Measurements from ENCODE around the gene SGCD.

The SGCD gene

DNA sequence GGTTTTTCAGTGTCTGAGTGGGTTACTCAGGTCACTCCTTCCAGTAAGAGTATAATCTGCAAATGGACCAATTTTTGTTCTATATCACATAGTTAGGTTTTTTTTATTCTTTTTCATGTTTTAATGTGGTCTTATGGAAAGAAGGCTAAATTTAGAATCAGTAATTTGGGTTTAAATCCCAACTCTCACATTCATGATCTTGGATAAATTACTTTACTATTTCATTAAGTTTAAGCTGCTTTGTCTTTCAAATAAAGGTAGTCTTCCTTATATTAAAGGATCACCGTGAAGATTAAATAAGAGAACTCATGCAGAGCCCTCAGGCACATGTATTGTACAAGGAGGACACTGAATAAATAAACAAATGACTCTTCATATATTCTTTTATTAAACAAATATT is 234.7 kb downstream of the SGCD start:
- Histone ChIP-seq H3K9me3 (ENCODE audit: severe bottlenecking) (no peaks in the 10 kb centered on the region), H3K4me3 (ENCODE audit: severe bottlenecking) (no peak overlapping the region), H3K27ac (ENCODE audit: poor library complexity, severe bottlenecking) (no peak overlapping the region), H3K4me1 (ENCODE audit: insufficient read depth, poor library complexity, severe bottlenecking) (no peaks in the 10 kb centered on the region), H3K27me3 (ENCODE audit: insufficient read depth, poor library complexity, severe bottlenecking) (no peaks in the 10 kb centered on the region), H3K36me3 (ENCODE audit: low read depth) (no peaks in the 10 kb centered on the region)
- no peak for ATAC-seq (ENCODE audit: low read depth)
- TF ChIP-seq, protein P1, sequence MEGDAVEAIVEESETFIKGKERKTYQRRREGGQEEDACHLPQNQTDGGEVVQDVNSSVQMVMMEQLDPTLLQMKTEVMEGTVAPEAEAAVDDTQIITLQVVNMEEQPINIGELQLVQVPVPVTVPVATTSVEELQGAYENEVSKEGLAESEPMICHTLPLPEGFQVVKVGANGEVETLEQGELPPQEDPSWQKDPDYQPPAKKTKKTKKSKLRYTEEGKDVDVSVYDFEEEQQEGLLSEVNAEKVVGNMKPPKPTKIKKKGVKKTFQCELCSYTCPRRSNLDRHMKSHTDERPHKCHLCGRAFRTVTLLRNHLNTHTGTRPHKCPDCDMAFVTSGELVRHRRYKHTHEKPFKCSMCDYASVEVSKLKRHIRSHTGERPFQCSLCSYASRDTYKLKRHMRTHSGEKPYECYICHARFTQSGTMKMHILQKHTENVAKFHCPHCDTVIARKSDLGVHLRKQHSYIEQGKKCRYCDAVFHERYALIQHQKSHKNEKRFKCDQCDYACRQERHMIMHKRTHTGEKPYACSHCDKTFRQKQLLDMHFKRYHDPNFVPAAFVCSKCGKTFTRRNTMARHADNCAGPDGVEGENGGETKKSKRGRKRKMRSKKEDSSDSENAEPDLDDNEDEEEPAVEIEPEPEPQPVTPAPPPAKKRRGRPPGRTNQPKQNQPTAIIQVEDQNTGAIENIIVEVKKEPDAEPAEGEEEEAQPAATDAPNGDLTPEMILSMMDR (IDR thresholded peaks at IDR 0.05; ENCODE audit: poor library complexity, severe bottlenecking) = no peak
- DNase-seq (ENCODE audit: low spot score) = no peak

DNA sequence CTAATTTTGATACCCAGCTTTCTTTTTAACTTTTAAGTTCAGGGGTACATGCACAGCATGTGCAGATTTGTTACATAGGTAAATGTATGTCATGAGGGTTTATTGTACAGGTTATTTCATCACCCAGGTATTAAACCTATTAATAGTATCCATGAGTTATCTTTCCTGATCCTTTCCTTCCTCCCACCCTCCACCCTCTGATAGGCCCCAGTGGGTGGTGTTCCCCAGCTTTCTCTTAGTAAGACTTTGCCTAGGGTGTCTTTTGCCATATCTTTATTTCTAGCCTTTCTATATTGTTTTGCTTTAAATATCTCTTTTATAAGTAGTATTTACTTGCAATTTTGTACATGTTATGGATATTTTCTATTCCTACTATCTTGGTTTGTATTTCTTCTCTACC is 243.7 kb downstream of the SGCD start:
- TF ChIP-seq, protein P1 (IDR thresholded peaks at IDR 0.05; ENCODE audit: poor library complexity, severe bottlenecking) = no peak
- no peaks in the 10 kb centered on the region for H3K27me3 ChIP-seq (ENCODE audit: insufficient read depth, poor library complexity, severe bottlenecking)
- no peak for ATAC-seq (ENCODE audit: low read depth)
- DNase-seq (ENCODE audit: low spot score) = no peak
- no peaks in the 10 kb centered on the region for H3K4me1 ChIP-seq (ENCODE audit: insufficient read depth, poor library complexity, severe bottlenecking)
- H3K9me3 ChIP-seq (ENCODE audit: severe bottlenecking) = peaks cover 2% of the 10 kb centered on the region
- H3K4me3 ChIP-seq (ENCODE audit: severe bottlenecking) = no peak overlapping the region
- no peak overlapping the region for H3K27ac ChIP-seq (ENCODE audit: poor library complexity, severe bottlenecking)
- H3K36me3 ChIP-seq (ENCODE audit: low read depth) = no peaks in the 10 kb centered on the region

DNA sequence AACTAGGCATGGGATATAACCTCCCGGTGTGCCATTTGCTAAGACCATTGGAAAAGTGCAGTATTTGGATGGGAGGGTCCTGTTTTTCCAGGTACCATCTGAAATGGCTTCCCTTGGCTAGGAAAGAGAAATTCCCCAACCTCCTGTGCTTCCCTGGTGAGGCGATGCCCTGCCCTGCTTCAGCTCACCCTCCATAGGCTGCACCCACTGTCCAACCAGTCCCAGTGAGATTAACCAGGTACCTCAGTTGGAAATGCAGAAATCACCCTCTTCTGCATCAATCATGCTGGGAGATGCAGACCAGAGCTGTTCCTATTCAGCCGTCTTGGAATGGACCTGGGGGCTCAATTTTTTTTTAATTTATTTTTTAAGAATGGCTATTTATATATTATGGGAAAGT is 254.8 kb downstream of the SGCD start:
- no peak overlapping the region for H3K4me3 ChIP-seq (ENCODE audit: severe bottlenecking)
- TF ChIP-seq, protein P1 (IDR thresholded peaks at IDR 0.05; ENCODE audit: poor library complexity, severe bottlenecking) = no peak
- no peaks in the 10 kb centered on the region for H3K9me3 ChIP-seq (ENCODE audit: severe bottlenecking)
- H3K27me3 ChIP-seq (ENCODE audit: insufficient read depth, poor library complexity, severe bottlenecking) = no peaks in the 10 kb centered on the region
- no peak overlapping the region for H3K27ac ChIP-seq (ENCODE audit: poor library complexity, severe bottlenecking)
- H3K36me3 ChIP-seq (ENCODE audit: low read depth) = no peaks in the 10 kb centered on the region
- no peaks in the 10 kb centered on the region for H3K4me1 ChIP-seq (ENCODE audit: insufficient read depth, poor library complexity, severe bottlenecking)
- ATAC-seq (ENCODE audit: low read depth) (no peak), DNase-seq (ENCODE audit: low spot score) (no peak)

DNA sequence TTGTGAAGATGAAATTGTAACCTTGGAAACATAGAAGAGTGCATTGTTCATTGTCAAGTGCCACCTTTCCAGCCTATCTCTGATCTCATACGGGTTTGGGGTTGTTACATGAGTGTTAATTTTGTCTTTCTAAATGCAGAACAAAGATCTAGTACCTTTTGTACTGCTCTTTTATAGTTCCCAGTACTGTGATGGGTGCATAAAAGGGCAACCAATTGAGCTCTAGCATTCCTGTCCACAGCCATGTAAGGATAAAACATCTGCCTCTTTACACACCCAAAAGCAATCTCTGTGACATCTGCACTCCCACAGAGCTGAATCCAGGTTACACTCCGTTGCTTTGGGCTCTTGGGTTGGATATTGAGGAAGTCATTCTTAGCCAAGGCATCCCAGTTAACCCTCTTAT is 255.2 kb downstream of the SGCD start:
- H3K4me1 ChIP-seq (ENCODE audit: insufficient read depth, poor library complexity, severe bottlenecking) = no peaks in the 10 kb centered on the region
- ATAC-seq (ENCODE audit: low read depth) (no peak), DNase-seq (ENCODE audit: low spot score) (no peak)
- H3K27me3 ChIP-seq (ENCODE audit: insufficient read depth, poor library complexity, severe bottlenecking) = no peaks in the 10 kb centered on the region
- H3K4me3 ChIP-seq (ENCODE audit: severe bottlenecking) = no peak overlapping the region
- TF ChIP-seq, protein P1 (IDR thresholded peaks at IDR 0.05; ENCODE audit: poor library complexity, severe bottlenecking) = no peak
- H3K9me3 ChIP-seq (ENCODE audit: severe bottlenecking) = no peaks in the 10 kb centered on the region
- no peak overlapping the region for H3K27ac ChIP-seq (ENCODE audit: poor library complexity, severe bottlenecking)
- H3K36me3 ChIP-seq (ENCODE audit: low read depth) = no peaks in the 10 kb centered on the region

DNA sequence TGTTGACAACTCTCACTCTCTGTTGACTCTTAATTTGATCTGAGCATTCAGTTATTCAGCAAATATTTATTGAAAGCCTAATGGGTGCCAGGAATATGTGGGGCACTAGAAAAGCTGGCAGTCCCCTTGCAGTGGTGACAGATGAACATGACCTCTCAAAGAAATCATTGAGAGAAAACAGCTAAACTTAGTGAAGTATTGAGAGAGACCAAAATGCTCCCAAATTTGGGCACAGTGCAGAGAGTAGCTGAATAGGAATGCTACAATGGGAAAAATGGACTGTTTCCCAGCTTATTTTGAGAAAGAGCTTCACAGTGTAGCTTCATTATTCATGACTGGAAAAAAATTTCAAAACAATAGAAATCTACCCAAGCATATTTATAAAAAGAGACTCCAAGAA is 257.9 kb downstream of the SGCD start:
- TF ChIP-seq, protein P1 (IDR thresholded peaks at IDR 0.05; ENCODE audit: poor library complexity, severe bottlenecking) = no peak
- H3K36me3 ChIP-seq (ENCODE audit: low read depth) = no peaks in the 10 kb centered on the region
- no peaks in the 10 kb centered on the region for H3K27me3 ChIP-seq (ENCODE audit: insufficient read depth, poor library complexity, severe bottlenecking)
- H3K4me1 ChIP-seq (ENCODE audit: insufficient read depth, poor library complexity, severe bottlenecking) = no peaks in the 10 kb centered on the region
- H3K4me3 ChIP-seq (ENCODE audit: severe bottlenecking) = no peak overlapping the region
- no peak for ATAC-seq (ENCODE audit: low read depth)
- H3K27ac ChIP-seq (ENCODE audit: poor library complexity, severe bottlenecking) = no peak overlapping the region
- no peaks in the 10 kb centered on the region for H3K9me3 ChIP-seq (ENCODE audit: severe bottlenecking)
- DNase-seq (ENCODE audit: low spot score) = no peak
